ENCODE results near the gene CLIC4.
A peak's percentile ranks its signal among the peaks of the same experiment; 100 is the strongest.
"Not testable (repeated sequence)": the region's sequence is repeated elsewhere in the genome, so short reads cannot be mapped to it uniquely, and the experiment has no call there.

CLIC4 gene

GRCh38 chr1:24720152-24720551, 25.1 kb upstream of the CLIC4 start:
- peak; percentile 48 for DNase-seq

- DNase-seq = no peak
These were observed 23.7 kb upstream of the CLIC4 start for GRCh38 chr1:24721533-24721932.

GRCh38 chr1:24722073-24723035, 22.9 kb upstream of the CLIC4 start:
- not testable (repeated sequence) for DNase-seq

GRCh38 chr1:24724345-24725208, 20.7 kb upstream of the CLIC4 start:
- peak; percentile 53 for DNase-seq

- DNase-seq = peak; percentile 46
These were observed 20.0 kb upstream of the CLIC4 start for GRCh38 chr1:24725209-24725651.

- DNase-seq = no peak
These were observed 18.5 kb upstream of the CLIC4 start for GRCh38 chr1:24726741-24727140.

GRCh38 chr1:24727501-24728216, 17.6 kb upstream of the CLIC4 start:
- no peak for DNase-seq

- DNase-seq = no peak
These were observed 16.3 kb upstream of the CLIC4 start for GRCh38 chr1:24728982-24729381.

GRCh38 chr1:24732186-24732885, 12.9 kb upstream of the CLIC4 start:
- no peak for DNase-seq

- not testable (repeated sequence) for DNase-seq
These were observed 11.9 kb upstream of the CLIC4 start for GRCh38 chr1:24733342-24733741.

GRCh38 chr1:24735156-24735508, 10.1 kb upstream of the CLIC4 start:
- DNase-seq = no peak

GRCh38 chr1:24735509-24736375, 9.5 kb upstream of the CLIC4 start:
- DNase-seq = no peak

- DNase-seq = no peak
These were observed 7.7 kb upstream of the CLIC4 start for GRCh38 chr1:24737368-24738117.

GRCh38 chr1:24739241-24739640, 6.0 kb upstream of the CLIC4 start:
- DNase-seq = no peak

- DNase-seq = no peak
These were observed 2.9 kb upstream of the CLIC4 start for GRCh38 chr1:24742090-24742938.

GRCh38 chr1:24743404-24744211, 1.6 kb upstream of the CLIC4 start:
- DNase-seq = no peak

- no peak for DNase-seq
These were observed 615 bp downstream of the CLIC4 start for GRCh38 chr1:24745711-24746413.
